ENCODE results near the gene SKAP1.

DNA sequence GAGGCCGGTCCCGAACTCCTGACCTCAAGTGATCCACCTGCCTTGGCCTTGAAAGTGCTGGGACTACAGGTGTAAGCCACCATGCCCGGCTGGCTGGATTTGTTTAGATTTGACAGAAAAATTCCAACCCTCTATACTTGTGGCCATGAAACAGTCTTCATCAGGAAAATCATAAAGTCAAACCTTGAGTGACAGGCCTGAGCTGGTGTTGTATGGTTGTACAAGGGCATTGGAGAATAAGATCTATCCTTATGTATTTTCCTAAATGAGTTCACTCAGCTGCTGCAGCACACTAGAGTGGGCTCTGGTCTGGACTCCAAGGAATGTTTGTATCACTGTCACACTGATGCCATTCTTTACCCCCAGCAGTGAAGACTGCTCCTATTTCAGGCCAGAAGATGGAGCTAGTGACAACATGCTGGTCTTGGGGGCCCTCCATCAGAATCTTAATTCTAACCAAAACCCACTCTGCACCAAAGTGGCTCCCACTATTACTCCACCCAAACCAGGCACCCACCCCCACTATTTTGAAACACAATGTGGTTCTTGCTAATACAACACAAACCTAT lies 295.0 kb downstream of the SKAP1 start:
- TF ChIP-seq CTCF (IDR thresholded peaks at IDR 0.05) (peak in 1 of 5 experiments; percentile 9), POLR2A (IDR thresholded peaks at IDR 0.05) (no peak), POLR2AphosphoS5 (IDR thresholded peaks at IDR 0.05) (no peak), EP300 (IDR thresholded peaks at IDR 0.05; ENCODE audit: low read depth) (no peak)
